GM12873 (cell line): ENCODE results near the gene SLX4.

Experiments used
- CTCF ChIP-seq: IDR thresholded peaks from 2 replicates; pipeline ENCODE4 v1.5.1; 2012; ENCODE audit warnings: low read depth, mild to moderate bottlenecking, moderate library complexity, low read length, control low read depth; ENCODE audit not compliant: insufficient read depth; ENCODE audit errors: missing control alignments

SLX4 gene

GRCh38 chr16:3536851-3537250 lies 74.6 kb downstream of the SLX4 start:
- TF ChIP-seq CTCF, result no peak

DNA sequence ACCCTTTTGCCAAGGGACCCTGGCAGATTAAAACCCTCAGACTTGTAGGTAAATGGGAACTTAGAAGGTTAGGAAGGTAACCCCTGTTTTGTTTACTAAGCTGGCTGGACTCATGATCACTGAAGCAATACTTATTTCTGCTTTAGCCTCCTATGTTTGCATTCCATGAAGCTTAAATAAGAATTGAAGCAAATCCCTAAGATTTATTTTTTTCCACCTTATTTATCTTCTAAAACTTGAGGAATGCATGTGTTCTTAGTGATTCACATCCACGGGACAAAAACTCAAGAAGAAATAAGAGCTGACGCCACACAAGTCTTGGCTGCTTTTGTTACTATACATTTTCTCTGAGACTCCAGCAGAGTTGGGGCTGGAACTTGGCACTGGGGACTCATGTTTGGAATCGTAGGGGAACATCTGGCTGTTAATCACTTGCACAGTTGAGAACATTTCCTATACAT lies 75.1 kb downstream of the SLX4 start:
- no peak for TF ChIP-seq CTCF

DNA sequence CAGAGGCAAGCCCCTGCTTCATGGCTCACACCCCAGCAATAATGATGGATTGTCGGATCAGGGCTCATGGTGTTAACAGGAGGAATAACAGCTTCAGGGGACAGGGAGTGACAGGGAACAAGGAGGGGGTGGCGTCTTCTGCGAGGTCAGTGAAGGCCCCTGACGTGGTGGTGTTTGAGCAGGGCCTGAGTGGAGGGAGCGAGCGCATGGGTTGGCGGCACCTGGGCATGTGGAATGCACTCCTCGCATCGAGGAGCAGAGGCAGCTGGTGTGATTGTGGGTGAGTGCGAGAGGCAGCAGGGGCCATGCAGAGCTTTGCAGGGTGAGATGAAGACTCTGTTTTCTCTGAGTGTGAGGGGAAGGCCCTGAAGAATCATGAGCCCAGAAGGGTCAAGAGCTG lies 77.3 kb downstream of the SLX4 start:
- no peak for TF ChIP-seq CTCF

GRCh38 chr16:3532741-3533140 lies 78.7 kb downstream of the SLX4 start:
- no peak for TF ChIP-seq CTCF
